Measurements from ENCODE around the gene COA6. TPM values are rescaled to one million over a fixed set of nuclear protein-coding genes. Genes with fewer than 3 reads are reported as not detected.

Gene COA6
- total RNA-seq, 2 donors from 2014 or later = 23.1 to 36.4 TPM

- H3K27me3 ChIP-seq = no peaks in the 10 kb centered on the region
- DNase-seq (ENCODE audit: low spot score) = no peak
- no peaks in the 10 kb centered on the region for H3K4me1 ChIP-seq
- no peak for TF ChIP-seq CTCF (IDR thresholded peaks at IDR 0.05)
- H3K9me3 ChIP-seq = no peaks in the 10 kb centered on the region
- H3K36me3 ChIP-seq = peaks cover 14% of the 10 kb centered on the region
- no peak overlapping the region for H3K4me3 ChIP-seq
- no peak overlapping the region for H3K27ac ChIP-seq
Observed at GRCh38 chr1:234388094-234388493, 14.8 kb downstream of the COA6 start.

- H3K4me1 ChIP-seq = no peaks in the 10 kb centered on the region
- no peak overlapping the region for H3K4me3 ChIP-seq
- peaks cover 10% of the 10 kb centered on the region for H3K36me3 ChIP-seq
- no peak for TF ChIP-seq CTCF (IDR thresholded peaks at IDR 0.05)
- no peaks in the 10 kb centered on the region for H3K9me3 ChIP-seq
- H3K27ac ChIP-seq = no peak overlapping the region
- no peaks in the 10 kb centered on the region for H3K27me3 ChIP-seq
- DNase-seq (ENCODE audit: low spot score) = no peak
Observed at GRCh38 chr1:234393190-234393589, 19.9 kb downstream of the COA6 start.

- Histone ChIP-seq H3K27ac (no peak overlapping the region), H3K9me3 (no peaks in the 10 kb centered on the region), H3K4me1 (no peaks in the 10 kb centered on the region), H3K27me3 (no peaks in the 10 kb centered on the region), H3K4me3 (no peak overlapping the region), H3K36me3 (peaks cover 10% of the 10 kb centered on the region)
- TF ChIP-seq CTCF (IDR thresholded peaks at IDR 0.05) = no peak
- DNase-seq (ENCODE audit: low spot score) = no peak
Observed at GRCh38 chr1:234395297-234395696, 22.0 kb downstream of the COA6 start.

- no peak overlapping the region for H3K27ac ChIP-seq
- peaks cover 10% of the 10 kb centered on the region for H3K36me3 ChIP-seq
- H3K4me3 ChIP-seq = no peak overlapping the region
- H3K9me3 ChIP-seq = no peaks in the 10 kb centered on the region
- no peak for DNase-seq (ENCODE audit: low spot score)
- no peak for TF ChIP-seq CTCF (IDR thresholded peaks at IDR 0.05)
- no peaks in the 10 kb centered on the region for H3K4me1 ChIP-seq
- H3K27me3 ChIP-seq = no peaks in the 10 kb centered on the region
Observed at GRCh38 chr1:234396092-234396491, 22.8 kb downstream of the COA6 start.

- DNase-seq (ENCODE audit: low spot score) = no peak
- no peak for TF ChIP-seq CTCF (IDR thresholded peaks at IDR 0.05)
- no peak overlapping the region for H3K27ac ChIP-seq
Observed at GRCh38 chr1:234396871-234397270, 23.6 kb downstream of the COA6 start.

GRCh38 chr1:234397732-234398131 is 24.5 kb downstream of the COA6 start:
- H3K36me3 ChIP-seq = peaks cover 10% of the 10 kb centered on the region

More at GRCh38 chr1:234396871-234397270, 23.6 kb downstream of the COA6 start:
- H3K4me1 ChIP-seq = no peaks in the 10 kb centered on the region
- H3K27me3 ChIP-seq = no peaks in the 10 kb centered on the region
- H3K9me3 ChIP-seq = no peaks in the 10 kb centered on the region
- no peak overlapping the region for H3K4me3 ChIP-seq
- peaks cover 10% of the 10 kb centered on the region for H3K36me3 ChIP-seq

More at GRCh38 chr1:234397732-234398131, 24.5 kb downstream of the COA6 start:
- no peaks in the 10 kb centered on the region for H3K9me3 ChIP-seq
- no peak for DNase-seq (ENCODE audit: low spot score)
- no peaks in the 10 kb centered on the region for H3K27me3 ChIP-seq
- no peaks in the 10 kb centered on the region for H3K4me1 ChIP-seq
- no peak for TF ChIP-seq CTCF (IDR thresholded peaks at IDR 0.05)
- H3K27ac ChIP-seq = no peak overlapping the region
- no peak overlapping the region for H3K4me3 ChIP-seq

Measured in right atrium auricular region (tissue), 2 donors.